ENCODE data around the gene KDELR3.

The KDELR3 gene

DNA sequence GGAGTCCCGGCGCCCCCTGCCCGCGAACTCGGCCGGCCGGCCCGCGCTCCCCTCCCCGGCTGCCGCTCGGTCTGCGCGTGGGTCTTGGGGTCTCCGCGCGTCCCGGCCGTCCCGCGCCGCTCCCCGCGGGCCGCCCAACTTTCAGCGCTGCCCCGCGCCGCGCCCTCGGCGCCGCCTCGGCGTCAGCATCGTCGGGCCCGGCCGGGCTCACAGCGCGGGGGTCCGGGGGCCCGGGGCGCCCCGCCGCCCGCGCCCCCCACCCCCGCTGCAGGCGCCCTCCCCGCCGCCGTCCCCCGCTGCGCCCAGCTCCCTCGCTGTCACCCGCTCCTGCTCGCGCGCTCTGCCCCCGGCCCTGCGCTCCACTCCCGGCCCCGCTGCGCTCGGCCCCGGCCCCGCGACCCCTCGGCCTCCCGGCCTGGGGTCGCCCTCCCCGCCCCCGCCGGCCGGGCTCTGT, 12.8 kb upstream of the KDELR3 start, which contains the start of gene KCNJ4 (continued):
- TF ChIP-seq, protein P1, sequence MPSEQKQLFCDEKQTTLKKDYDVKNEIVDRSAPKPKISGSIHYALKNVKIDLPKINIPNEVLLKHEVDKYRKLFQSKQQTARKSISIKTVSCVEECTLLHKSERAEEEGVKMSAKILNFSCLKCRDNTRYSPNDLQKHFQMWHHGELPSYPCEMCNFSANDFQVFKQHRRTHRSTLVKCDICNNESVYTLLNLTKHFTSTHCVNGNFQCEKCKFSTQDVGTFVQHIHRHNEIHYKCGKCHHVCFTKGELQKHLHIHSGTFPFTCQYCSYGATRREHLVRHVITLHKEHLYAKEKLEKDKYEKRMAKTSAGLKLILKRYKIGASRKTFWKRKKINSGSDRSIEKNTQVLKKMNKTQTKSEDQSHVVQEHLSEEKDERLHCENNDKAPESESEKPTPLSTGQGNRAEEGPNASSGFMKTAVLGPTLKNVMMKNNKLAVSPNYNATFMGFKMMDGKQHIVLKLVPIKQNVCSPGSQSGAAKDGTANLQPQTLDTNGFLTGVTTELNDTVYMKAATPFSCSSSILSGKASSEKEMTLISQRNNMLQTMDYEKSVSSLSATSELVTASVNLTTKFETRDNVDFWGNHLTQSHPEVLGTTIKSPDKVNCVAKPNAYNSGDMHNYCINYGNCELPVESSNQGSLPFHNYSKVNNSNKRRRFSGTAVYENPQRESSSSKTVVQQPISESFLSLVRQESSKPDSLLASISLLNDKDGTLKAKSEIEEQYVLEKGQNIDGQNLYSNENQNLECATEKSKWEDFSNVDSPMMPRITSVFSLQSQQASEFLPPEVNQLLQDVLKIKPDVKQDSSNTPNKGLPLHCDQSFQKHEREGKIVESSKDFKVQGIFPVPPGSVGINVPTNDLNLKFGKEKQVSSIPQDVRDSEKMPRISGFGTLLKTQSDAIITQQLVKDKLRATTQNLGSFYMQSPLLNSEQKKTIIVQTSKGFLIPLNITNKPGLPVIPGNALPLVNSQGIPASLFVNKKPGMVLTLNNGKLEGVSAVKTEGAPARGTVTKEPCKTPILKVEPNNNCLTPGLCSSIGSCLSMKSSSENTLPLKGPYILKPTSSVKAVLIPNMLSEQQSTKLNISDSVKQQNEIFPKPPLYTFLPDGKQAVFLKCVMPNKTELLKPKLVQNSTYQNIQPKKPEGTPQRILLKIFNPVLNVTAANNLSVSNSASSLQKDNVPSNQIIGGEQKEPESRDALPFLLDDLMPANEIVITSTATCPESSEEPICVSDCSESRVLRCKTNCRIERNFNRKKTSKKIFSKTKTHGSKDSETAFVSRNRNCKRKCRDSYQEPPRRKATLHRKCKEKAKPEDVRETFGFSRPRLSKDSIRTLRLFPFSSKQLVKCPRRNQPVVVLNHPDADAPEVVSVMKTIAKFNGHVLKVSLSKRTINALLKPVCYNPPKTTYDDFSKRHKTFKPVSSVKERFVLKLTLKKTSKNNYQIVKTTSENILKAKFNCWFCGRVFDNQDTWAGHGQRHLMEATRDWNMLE (tag by site-specific recombination; conservative IDR thresholded peaks at IDR 0.05; ENCODE audit: low read depth): no peak
- no peak for TF ChIP-seq ZNF660 (tag by site-specific recombination; IDR thresholded peaks at IDR 0.05)

DNA sequence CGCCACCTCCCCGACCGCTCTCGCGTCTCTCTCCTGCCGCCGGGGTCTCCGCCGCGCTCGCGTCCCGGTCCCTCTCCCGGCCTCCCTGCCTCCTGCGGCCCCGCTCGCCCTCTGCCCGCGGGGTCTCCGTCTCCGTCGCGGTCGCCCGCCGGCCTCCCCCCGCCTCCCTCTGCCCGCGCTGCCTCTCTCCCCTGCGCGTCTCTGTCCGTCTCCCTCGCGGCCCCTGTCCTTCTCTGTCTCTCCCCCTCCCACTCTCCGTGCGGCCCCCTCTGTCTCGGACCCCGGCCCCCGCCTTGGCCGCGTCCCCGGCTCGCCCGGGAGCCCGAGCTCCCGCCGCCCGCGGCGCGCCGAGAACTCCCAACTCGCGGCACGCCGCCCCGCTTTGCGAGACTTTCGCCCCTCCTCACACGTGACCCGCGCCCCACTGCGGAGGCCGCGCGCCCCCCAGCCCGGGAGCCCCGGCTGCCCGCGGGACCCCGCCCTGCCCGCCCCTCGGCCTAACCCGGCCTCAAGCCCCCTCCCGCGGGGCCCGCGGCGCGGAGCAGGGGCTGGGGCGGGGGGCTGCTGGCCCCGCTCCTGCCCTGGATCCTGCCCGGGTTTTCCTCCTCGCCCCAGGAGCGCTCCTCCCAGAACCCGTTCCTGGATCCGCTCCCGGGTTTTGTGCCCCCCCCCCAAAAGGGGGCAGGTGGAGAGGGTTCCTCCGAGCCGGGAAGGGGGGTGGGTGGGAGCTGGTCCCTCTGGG, 12.2 kb upstream of the KDELR3 start:
- ChIA-PET CTCF (no interaction called here), POLR2A (interaction anchor here (0.7 kb wide), 2 partner anchors 264 to 390 kb away, joined by 3 read pairs; no protein-coding TSS in a partner anchor)
- Histone ChIP-seq H3K9me3 (ENCODE audit: control insufficient read depth, insufficient read depth, low read depth, low read length) (no peaks in the 10 kb centered on the region), H3K36me3 (ENCODE audit: control insufficient read depth in 2 of 2, insufficient read depth in 1 of 2, low read length in 2 of 2) (no peaks in the 10 kb centered on the region), H3K27ac (ENCODE audit: extremely low read depth, low read depth, low read length) (peak overlapping the region; percentile 11; the same call in 1 of the 2 replicates), H3K4me3 (ENCODE audit: low read depth, low read length) (peak overlapping the region; percentile 49), H3K4me1 (ENCODE audit: control insufficient read depth, insufficient read depth, low read length) (no peaks in the 10 kb centered on the region)
- no peak for TF ChIP-seq ZNF776 (tag by site-specific recombination; IDR thresholded peaks at IDR 0.05; ENCODE audit: borderline replicate concordance)
- TF ChIP-seq, protein P2, sequence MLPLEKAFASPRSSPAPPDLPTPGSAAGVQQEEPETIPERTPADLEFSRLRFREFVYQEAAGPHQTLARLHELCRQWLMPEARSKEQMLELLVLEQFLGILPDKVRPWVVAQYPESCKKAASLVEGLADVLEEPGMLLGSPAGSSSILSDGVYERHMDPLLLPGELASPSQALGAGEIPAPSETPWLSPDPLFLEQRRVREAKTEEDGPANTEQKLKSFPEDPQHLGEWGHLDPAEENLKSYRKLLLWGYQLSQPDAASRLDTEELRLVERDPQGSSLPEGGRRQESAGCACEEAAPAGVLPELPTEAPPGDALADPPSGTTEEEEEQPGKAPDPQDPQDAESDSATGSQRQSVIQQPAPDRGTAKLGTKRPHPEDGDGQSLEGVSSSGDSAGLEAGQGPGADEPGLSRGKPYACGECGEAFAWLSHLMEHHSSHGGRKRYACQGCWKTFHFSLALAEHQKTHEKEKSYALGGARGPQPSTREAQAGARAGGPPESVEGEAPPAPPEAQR (tag by site-specific recombination; IDR thresholded peaks at IDR 0.05): 0 out of 2 replicates have a peak, but pooled peaks have one; percentile 34
- TF ChIP-seq ZNF677 (tag by site-specific recombination; IDR thresholded peaks at IDR 0.05): no peak
- TF ChIP-seq ZNF24 (tag by site-specific recombination; IDR thresholded peaks at IDR 0.05): no peak
- no peak for TF ChIP-seq ZNF423 (tag by site-specific recombination; IDR thresholded peaks at IDR 0.05)
- no peak for TF ChIP-seq ZNF211 (tag by site-specific recombination; IDR thresholded peaks at IDR 0.05; ENCODE audit: low read depth)
- TF ChIP-seq, protein P3, sequence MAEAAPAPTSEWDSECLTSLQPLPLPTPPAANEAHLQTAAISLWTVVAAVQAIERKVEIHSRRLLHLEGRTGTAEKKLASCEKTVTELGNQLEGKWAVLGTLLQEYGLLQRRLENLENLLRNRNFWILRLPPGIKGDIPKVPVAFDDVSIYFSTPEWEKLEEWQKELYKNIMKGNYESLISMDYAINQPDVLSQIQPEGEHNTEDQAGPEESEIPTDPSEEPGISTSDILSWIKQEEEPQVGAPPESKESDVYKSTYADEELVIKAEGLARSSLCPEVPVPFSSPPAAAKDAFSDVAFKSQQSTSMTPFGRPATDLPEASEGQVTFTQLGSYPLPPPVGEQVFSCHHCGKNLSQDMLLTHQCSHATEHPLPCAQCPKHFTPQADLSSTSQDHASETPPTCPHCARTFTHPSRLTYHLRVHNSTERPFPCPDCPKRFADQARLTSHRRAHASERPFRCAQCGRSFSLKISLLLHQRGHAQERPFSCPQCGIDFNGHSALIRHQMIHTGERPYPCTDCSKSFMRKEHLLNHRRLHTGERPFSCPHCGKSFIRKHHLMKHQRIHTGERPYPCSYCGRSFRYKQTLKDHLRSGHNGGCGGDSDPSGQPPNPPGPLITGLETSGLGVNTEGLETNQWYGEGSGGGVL (tag by site-specific recombination; IDR thresholded peaks at IDR 0.05): peak; percentile 74
- TF ChIP-seq ZNF140 (tag by site-specific recombination; IDR thresholded peaks at IDR 0.05): no peak
- no peak for TF ChIP-seq ZNF174 (tag by site-specific recombination; IDR thresholded peaks at IDR 0.05)
- no peak for TF ChIP-seq ZNF341 (tag by site-specific recombination; IDR thresholded peaks at IDR 0.05; ENCODE audit: low read depth)
- no peak for TF ChIP-seq ZNF394 (tag by site-specific recombination; IDR thresholded peaks at IDR 0.05; ENCODE audit: borderline replicate concordance)
- no peak for TF ChIP-seq ZNF350 (tag by site-specific recombination; IDR thresholded peaks at IDR 0.05)
- peak; percentile 25; the same call in 1 of the 2 replicates for TF ChIP-seq BCL11B (tag by site-specific recombination; IDR thresholded peaks at IDR 0.05; ENCODE audit: low read depth)
- TF ChIP-seq ZNF561 (tag by site-specific recombination; IDR thresholded peaks at IDR 0.05; ENCODE audit: borderline replicate concordance): 0 out of 2 replicates have a peak, but pooled peaks have one; percentile 68
- TF ChIP-seq, protein P4, sequence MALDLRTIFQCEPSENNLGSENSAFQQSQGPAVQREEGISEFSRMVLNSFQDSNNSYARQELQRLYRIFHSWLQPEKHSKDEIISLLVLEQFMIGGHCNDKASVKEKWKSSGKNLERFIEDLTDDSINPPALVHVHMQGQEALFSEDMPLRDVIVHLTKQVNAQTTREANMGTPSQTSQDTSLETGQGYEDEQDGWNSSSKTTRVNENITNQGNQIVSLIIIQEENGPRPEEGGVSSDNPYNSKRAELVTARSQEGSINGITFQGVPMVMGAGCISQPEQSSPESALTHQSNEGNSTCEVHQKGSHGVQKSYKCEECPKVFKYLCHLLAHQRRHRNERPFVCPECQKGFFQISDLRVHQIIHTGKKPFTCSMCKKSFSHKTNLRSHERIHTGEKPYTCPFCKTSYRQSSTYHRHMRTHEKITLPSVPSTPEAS (tag by site-specific recombination; IDR thresholded peaks at IDR 0.05): no peak
- TF ChIP-seq, protein P5, sequence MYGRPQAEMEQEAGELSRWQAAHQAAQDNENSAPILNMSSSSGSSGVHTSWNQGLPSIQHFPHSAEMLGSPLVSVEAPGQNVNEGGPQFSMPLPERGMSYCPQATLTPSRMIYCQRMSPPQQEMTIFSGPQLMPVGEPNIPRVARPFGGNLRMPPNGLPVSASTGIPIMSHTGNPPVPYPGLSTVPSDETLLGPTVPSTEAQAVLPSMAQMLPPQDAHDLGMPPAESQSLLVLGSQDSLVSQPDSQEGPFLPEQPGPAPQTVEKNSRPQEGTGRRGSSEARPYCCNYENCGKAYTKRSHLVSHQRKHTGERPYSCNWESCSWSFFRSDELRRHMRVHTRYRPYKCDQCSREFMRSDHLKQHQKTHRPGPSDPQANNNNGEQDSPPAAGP (tag by site-specific recombination; IDR thresholded peaks at IDR 0.05): peak; percentile 51
- TF ChIP-seq, protein P6, sequence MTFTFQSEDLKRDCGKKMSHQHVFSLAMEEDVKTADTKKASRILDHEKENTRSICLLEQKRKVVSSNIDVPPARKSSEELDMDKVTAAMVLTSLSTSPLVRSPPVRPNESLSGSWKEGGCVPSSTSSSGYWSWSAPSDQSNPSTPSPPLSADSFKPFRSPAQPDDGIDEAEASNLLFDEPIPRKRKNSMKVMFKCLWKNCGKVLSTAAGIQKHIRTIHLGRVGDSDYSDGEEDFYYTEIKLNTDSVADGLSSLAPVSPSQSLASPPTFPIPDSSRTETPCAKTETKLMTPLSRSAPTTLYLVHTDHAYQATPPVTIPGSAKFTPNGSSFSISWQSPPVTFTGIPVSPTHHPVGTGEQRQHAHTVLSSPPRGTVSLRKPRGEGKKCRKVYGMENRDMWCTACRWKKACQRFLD (tag by site-specific recombination; IDR thresholded peaks at IDR 0.05): no peak
- TF ChIP-seq, protein P7, sequence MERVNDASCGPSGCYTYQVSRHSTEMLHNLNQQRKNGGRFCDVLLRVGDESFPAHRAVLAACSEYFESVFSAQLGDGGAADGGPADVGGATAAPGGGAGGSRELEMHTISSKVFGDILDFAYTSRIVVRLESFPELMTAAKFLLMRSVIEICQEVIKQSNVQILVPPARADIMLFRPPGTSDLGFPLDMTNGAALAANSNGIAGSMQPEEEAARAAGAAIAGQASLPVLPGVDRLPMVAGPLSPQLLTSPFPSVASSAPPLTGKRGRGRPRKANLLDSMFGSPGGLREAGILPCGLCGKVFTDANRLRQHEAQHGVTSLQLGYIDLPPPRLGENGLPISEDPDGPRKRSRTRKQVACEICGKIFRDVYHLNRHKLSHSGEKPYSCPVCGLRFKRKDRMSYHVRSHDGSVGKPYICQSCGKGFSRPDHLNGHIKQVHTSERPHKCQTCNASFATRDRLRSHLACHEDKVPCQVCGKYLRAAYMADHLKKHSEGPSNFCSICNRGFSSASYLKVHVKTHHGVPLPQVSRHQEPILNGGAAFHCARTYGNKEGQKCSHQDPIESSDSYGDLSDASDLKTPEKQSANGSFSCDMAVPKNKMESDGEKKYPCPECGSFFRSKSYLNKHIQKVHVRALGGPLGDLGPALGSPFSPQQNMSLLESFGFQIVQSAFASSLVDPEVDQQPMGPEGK (tag by site-specific recombination; IDR thresholded peaks at IDR 0.05): peak; percentile 95

All from HEK293 (cell line).